ENCODE results near the gene DLEC1. TPM values are rescaled to one million over a fixed set of nuclear protein-coding genes. Genes with fewer than 3 reads are reported as not detected.

DLEC1 gene
- total RNA-seq, 2 donors from 2014 or later: 3.9 to 6.0 TPM

DNA sequence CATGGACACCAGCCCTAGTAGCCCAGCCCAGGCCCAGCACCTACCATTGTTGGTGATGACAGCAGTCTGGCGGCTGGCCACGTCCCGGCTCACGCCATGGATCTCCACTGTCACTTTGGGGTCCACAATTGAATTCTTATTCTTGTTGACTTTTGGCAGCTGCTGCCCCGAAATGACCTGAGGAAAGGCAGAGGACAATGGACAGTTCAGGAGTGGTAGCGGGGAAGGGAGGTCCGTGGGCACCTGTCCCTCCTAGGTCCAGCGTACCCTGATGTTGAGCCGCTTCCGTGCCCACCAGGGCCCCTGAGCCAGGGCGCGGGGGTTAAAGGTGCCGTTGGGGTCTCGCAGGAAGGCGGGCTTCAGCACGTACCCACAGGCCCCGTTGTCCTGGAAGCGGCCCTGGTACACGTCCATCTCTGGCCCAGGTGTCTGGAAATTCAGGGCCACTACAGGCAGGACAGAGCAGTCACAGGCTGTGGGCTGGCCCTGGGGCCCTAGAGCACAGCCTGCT is 30.8 kb upstream of the DLEC1 start:
- TF ChIP-seq, protein P1, sequence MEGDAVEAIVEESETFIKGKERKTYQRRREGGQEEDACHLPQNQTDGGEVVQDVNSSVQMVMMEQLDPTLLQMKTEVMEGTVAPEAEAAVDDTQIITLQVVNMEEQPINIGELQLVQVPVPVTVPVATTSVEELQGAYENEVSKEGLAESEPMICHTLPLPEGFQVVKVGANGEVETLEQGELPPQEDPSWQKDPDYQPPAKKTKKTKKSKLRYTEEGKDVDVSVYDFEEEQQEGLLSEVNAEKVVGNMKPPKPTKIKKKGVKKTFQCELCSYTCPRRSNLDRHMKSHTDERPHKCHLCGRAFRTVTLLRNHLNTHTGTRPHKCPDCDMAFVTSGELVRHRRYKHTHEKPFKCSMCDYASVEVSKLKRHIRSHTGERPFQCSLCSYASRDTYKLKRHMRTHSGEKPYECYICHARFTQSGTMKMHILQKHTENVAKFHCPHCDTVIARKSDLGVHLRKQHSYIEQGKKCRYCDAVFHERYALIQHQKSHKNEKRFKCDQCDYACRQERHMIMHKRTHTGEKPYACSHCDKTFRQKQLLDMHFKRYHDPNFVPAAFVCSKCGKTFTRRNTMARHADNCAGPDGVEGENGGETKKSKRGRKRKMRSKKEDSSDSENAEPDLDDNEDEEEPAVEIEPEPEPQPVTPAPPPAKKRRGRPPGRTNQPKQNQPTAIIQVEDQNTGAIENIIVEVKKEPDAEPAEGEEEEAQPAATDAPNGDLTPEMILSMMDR (conservative IDR thresholded peaks at IDR 0.05): no peak
- Mint-ChIP-seq H3K4me1 (peaks cover 17% of the 10 kb centered on the region), H3K27ac (no peak overlapping the region), H3K27me3 (ENCODE audit: insufficient read depth) (no peaks in the 10 kb centered on the region), H3K4me3 (no peak overlapping the region), H3K9me3 (no peaks in the 10 kb centered on the region), H3K36me3 (ENCODE audit: low read depth) (peaks cover 40% of the 10 kb centered on the region)
- WGBS, 2 experiments (ENCODE audit: insufficient coverage in 1 of 2, insufficient read length in 1 of 2): 93 to 95% methylated on average over 18 to 19 of the region's 19 CpGs
- H3K4me3 ChIP-seq (ENCODE audit: low read length): no peak overlapping the region
- H3K9me3 ChIP-seq (ENCODE audit: control insufficient read depth, low read length): no peaks in the 10 kb centered on the region
- peaks cover 10% of the 10 kb centered on the region for H3K36me3 ChIP-seq (ENCODE audit: control insufficient read depth, insufficient read depth, low read length)
- H3K27ac ChIP-seq (ENCODE audit: low read depth, low read length): no peak overlapping the region
- H3K4me1 ChIP-seq (ENCODE audit: control insufficient read depth, insufficient read depth, low read length): no peaks in the 10 kb centered on the region
- H3K9ac ChIP-seq (ENCODE audit: extremely low read depth, low read length, poor library complexity, severe bottlenecking): no peak overlapping the region
- no peak for DNase-seq
- H3K27me3 ChIP-seq (ENCODE audit: control insufficient read depth, insufficient read depth, low read length, poor library complexity, severe bottlenecking): no peaks in the 10 kb centered on the region

DNA sequence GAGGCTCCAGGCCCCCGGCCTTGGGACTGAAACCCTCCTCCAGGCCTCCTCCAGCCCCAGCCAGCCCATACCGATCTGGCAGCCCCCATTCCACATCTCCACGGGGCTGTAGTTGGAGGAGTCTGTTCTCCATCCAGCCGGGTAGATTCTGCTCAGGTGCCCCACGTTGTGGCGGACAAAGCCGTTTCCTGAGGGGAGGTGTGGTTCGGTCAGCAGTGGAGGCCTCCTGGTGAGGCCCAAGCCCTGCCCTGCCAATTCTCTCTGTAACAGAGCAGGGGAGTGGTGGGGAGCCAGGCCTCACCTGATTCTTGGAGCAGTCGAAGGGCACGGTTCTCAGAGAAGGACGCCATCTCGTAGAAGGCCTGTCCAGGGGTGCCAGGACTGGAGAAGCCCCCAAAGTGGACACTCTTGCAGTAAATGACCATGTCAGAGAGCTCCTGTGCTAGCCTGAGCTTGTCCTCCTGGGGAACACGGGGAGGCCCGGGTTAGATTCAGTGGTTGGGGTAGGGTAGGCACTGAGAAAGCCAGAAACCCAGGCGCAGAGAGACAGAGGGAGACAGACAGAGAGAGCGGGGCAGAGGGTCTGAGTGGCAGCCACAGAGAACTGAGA is 29.9 kb upstream of the DLEC1 start:
- DNase-seq: no peak
- H3K9ac ChIP-seq (ENCODE audit: extremely low read depth, low read length, poor library complexity, severe bottlenecking): no peak overlapping the region
- H3K9me3 ChIP-seq (ENCODE audit: control insufficient read depth, low read length): no peaks in the 10 kb centered on the region
- H3K27me3 ChIP-seq (ENCODE audit: control insufficient read depth, insufficient read depth, low read length, poor library complexity, severe bottlenecking): no peaks in the 10 kb centered on the region
- H3K4me3 ChIP-seq (ENCODE audit: low read length): no peak overlapping the region
- peaks cover 48% of the 10 kb centered on the region for H3K36me3 Mint-ChIP-seq (ENCODE audit: low read depth)
- H3K27ac Mint-ChIP-seq: no peak overlapping the region
- no peaks in the 10 kb centered on the region for H3K4me1 ChIP-seq (ENCODE audit: control insufficient read depth, insufficient read depth, low read length)
- 93 to 95% methylated on average over 9 to 16 of the region's 16 CpGs for WGBS, 2 experiments (ENCODE audit: insufficient coverage in 1 of 2, insufficient read length in 1 of 2)
- TF ChIP-seq, protein P1 (conservative IDR thresholded peaks at IDR 0.05): no peak
- peaks cover 15% of the 10 kb centered on the region for H3K4me1 Mint-ChIP-seq
- peaks cover 18% of the 10 kb centered on the region for H3K36me3 ChIP-seq (ENCODE audit: control insufficient read depth, insufficient read depth, low read length)
- H3K4me3 Mint-ChIP-seq: no peak overlapping the region
- no peaks in the 10 kb centered on the region for H3K9me3 Mint-ChIP-seq
- no peaks in the 10 kb centered on the region for H3K27me3 Mint-ChIP-seq (ENCODE audit: insufficient read depth)
- no peak overlapping the region for H3K27ac ChIP-seq (ENCODE audit: low read depth, low read length)

DNA sequence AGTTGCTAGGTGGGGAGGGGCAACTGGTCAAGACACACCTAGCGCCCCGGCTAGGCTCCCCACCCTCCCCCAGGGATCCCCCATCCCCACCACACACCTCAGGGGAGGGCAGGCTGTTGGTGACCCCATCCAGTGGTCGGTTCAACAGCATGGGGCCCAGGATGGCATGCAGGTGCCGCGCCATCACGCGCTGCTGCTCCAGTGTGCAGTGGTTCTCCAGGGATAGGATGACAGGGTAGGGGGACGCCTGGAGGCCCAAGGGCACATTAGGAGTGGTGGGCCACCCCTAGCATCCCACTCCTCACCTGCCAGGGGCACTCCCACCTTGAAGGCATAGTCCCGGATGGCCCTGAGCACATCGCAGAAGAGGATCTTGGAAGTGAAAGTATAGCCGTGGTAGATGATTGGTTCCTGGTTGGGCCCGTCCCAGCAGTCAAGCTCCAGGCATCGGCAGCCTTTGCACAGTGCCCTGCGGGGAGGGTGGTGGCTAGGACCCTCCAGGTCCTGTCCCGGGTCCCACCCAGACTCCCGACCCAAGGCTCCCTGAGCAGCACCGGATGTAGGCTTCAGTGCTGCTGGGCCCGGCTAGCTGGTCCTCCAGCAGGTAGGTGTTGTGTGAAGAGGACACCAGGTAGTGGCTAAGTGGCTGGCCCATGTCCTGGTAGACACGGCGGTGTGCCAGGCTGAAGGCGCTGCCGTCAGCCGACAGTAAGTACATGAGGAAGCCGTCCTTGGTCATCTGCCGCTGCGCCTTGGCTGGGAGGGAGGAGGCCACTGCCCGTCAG is 29.0 kb upstream of the DLEC1 start:
- Histone ChIP-seq H3K27me3 (ENCODE audit: control insufficient read depth, insufficient read depth, low read length, poor library complexity, severe bottlenecking) (no peaks in the 10 kb centered on the region), H3K9me3 (ENCODE audit: control insufficient read depth, low read length) (no peaks in the 10 kb centered on the region), H3K27ac (ENCODE audit: low read depth, low read length) (no peak overlapping the region), H3K4me1 (ENCODE audit: control insufficient read depth, insufficient read depth, low read length) (no peaks in the 10 kb centered on the region), H3K9ac (ENCODE audit: extremely low read depth, low read length, poor library complexity, severe bottlenecking) (no peak overlapping the region), H3K36me3 (ENCODE audit: control insufficient read depth, insufficient read depth, low read length) (peaks cover 27% of the 10 kb centered on the region), H3K4me3 (ENCODE audit: low read length) (no peak overlapping the region)
- no peak overlapping the region for H3K4me3 Mint-ChIP-seq
- no peak for DNase-seq
- H3K27ac Mint-ChIP-seq: no peak overlapping the region
- H3K4me1 Mint-ChIP-seq: peaks cover 9% of the 10 kb centered on the region
- peaks cover 51% of the 10 kb centered on the region for H3K36me3 Mint-ChIP-seq (ENCODE audit: low read depth)
- WGBS, 2 experiments (ENCODE audit: insufficient coverage in 1 of 2, insufficient read length in 1 of 2): 94 to 96% methylated on average over 16 to 27 of the region's 27 CpGs
- no peaks in the 10 kb centered on the region for H3K27me3 Mint-ChIP-seq (ENCODE audit: insufficient read depth)
- TF ChIP-seq, protein P1 (conservative IDR thresholded peaks at IDR 0.05): no peak
- H3K9me3 Mint-ChIP-seq: no peaks in the 10 kb centered on the region

Data from endodermal cell (in vitro differentiated cells).